Measurements from ENCODE around the gene LMOD2.

The LMOD2 gene

DNA sequence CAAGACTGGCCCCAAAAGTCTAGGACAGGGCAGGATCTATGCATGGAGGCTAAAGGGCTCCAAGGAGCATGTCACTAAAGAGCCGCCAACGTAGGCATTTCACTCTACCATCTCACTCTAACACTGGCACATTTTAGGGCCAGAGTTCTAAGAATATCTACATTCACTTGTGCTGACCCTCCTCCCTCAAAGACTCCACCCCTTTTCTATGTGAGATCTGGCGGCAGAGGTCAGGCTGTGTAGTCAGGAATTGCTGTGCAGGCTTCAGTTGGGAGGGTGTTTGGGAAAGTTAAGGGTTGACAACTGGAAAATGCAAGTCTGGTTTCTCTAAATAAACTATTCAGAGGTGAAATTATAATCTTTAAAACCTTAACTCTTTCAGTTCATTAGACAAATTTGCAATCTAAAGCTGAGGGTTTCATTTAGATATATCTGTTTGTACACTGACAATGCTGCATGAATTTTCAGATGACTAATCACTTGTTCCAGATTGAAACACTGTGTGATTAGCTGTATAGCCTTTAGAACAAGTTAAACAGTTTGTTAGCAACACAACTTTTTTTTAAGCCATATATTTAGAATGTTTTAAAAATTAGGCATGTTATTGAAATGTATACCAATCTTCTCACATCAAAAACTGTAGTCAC is 18.2 kb downstream of the LMOD2 start:
- DNase-seq, result no peak

DNA sequence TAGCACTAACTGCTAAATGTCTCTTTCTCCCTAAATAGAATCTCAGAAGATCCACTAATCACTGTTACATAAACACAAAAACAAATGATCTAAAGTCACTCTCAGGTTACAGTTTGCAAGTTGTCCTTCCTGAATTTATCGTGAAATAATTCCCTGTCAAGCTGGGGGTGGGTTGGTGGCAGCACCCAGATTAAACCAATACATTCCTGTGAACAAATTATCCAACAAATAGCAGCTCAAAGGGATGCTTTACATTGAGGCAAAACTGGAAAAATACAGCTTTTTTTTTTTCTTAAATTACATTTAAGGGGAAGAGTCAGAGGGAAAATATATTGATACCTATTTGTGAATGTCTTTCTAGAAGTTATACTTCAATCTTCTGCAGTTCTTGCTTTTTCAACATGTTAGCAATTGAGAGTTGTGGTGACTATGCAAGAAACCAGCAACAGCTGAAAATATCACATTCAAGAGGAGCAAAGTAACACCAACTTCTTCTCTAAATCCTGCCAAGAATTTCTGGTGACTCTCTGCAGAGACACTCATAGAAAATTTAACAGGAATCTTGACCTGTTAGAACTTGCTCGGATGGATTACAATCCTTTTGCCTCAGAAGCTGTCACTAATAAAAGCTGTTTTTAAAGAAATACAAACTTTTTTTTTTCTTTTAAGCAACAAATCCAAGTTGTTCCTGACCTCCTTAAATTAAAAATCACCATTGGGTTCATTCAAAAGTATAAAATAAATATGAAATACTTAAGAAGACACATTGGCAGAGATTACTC is 18.9 kb downstream of the LMOD2 start:
- no peak for DNase-seq

DNA sequence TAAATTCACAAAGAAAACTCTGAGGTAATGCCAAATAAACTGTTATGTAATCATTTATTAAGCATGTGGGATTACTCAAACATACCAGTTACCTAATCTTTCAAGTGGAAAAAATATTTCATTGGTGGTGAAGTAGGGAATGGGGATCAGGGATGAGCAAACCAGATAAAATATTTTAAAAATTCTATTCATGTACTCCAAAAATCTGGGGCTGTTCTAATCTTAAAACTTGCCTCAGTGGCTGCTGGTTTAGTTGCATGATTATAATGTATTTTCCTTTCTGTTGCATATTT is 19.5 kb downstream of the LMOD2 start:
- DNase-seq, result no peak

DNA sequence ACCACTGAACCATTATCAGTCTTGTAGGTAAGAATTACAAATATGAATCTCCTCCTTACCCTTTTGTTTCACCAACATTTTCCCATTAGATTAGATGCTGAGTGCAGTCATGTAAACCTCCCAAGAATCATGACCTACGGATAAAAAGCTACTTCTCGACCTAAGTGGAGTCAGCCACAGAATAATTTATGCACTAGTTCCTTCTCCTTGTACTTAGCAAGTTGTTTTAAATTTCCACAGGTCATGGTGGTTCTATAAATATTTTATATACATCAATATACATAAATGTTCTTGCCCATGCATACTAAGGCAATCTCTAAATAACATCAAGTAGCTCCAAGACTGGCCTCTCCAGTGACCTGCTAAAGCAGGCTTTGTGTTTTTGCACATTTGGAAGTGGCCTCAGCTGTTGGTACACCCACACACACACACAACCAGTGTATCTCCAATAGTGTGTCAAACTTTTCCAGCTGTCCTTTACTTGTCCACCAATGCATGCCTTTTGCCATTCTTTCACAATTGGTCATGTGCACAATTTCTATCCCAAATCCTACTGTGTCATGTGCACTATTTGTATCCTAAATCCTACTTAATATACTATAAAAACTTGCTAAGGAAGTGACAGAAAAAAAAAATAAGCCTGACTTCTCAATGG is 21.5 kb downstream of the LMOD2 start:
- no peak for DNase-seq

DNA sequence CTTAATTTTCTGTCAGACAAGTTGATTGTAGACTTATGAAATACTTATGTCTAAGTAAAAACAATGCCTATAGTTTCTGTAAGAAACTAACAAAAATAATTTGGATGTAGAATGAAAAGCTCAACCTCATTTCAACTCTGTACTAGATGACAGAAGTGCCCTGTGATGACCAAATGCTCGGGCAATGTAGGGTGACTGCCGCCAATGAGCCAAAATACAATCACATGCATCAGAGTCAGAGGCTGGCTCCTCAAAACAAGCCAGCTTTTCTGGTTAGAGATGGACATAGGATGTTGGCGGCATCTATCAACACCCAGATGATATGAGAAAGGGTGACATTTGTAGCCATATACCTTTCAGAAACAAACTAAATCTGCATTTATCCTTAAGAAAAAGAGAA is 23.9 kb downstream of the LMOD2 start:
- DNase-seq, result no peak

DNA sequence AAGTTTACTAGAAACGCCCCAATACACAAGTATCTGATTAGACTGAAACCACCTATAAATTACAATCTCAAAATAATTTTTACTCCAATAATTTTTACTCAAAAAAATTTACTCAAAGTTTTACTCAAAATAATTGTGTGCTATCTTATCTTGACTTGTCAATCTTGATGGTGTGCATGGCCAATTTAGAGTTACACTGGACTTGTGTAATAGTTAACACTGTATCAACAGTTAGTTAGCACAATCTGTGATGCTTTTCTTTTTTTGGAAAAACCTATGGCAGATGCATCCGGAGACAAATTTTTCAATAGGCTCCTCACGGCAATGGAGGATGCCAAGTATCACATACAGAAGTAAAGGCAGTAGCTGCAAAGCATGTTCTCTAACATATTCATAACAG is 24.9 kb downstream of the LMOD2 start:
- DNase-seq, result no peak

DNA sequence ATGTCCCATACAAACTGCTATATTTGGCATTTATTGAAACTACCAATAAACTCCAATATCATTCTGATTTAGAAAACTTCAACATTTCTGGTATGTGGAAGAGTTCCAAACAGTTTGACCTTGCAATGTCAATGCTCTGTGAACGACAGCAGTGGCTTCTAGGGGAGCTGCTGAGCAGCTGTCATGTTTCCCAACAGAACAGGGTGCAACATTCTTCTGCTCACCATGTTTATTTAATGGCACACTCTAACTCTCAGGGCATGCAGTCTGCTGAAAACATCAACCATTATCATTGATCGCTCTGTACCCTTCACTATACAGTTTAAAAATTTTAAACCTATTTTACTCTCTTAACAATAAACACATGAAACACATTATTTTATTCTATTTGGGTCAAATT is 25.9 kb downstream of the LMOD2 start:
- DNase-seq, result no peak

DNA sequence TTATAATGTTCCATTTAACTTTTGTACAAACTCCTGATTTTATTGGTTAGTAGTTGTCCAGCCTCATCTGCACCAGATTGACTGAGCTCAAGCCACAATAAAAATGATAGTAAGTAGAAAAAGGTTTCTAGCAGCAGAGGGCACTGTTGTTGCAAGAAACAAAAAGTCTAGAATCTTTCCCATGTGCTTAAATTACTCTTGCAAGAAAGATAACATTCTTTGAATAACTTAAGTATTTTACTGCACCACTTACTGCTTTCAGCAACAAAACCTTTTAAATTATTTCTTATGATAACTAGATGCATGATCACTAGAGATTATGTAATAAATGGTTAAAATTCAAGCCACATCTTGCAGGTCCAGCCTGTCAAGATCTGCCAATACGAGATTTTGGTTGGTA is 27.0 kb downstream of the LMOD2 start:
- peak; percentile 5 to 51 for DNase-seq

DNA sequence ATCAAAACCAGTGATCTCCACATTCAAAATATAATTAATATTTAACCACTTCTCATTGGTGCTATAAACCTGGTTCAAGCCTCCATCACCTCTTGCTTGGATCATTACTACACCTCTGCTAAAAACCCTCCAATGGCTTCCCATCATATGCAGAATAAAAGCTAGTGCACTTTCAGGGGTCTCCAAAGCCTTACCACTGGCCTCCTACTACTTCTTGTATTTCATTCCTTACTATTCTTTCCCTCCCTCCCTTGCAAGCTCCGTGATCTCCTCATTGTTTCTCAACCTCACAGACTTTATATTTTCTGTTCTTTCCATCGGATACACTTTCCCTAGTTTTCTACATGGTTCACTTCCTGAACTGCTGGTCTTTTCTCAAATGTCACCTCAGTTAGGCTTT is 31.5 kb downstream of the LMOD2 start:
- no peak for DNase-seq

DNA sequence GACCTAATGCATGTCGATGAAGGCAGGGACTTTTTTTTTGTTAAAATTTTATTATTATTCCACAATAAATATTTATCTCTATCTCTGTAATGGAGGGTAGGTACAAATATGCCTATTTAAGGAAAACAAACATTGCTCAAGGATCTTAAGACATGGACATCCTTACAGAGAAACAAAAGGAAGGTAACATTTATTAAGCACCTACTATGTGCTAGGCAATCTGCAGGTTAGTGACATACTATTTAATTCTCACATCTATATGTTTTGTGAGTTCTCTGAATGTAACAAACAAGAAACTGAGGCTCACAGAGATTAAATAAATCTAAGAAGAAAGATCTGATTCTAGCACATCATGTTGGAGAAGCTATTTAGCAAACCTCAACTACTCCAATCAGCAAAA is 32.1 kb downstream of the LMOD2 start:
- DNase-seq, result no peak

DNA sequence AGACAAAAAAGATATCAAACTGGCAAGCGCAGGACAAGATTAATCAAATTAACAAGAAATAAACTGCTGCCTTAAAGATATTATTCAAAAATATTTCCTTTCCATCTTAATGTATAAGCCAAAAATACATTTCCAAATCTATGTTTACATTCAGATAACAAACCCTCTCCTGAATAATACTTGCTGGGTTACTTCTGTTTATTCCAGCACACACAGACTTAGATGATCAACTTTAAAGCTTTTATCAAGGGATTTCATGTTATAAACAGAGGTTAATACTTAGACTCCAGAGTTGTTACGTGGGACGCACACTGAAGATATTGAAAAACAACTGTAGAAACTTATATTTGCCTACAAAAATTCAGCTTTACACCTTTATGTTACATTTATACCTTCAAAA is 33.6 kb downstream of the LMOD2 start:
- DNase-seq, result no peak

DNA sequence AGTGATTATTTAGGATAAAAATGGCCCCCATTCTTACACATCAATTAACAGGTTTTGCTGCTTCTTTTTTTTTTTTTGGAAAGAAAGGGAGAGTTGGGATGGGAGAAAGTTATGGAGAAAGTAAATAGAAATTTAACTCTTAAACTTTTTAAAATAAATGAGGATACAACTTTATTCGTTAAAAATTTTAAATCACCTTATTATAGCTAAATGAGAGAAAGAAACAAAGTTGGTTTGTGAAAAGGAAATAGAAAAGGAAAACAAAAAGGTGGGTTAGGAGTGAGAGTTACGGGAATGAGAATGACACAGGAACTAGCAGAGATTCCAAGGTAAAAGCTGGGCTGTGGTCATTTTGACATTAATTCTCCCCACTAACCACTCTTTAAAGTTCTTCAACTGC is 34.9 kb downstream of the LMOD2 start:
- DNase-seq, result no peak

DNA sequence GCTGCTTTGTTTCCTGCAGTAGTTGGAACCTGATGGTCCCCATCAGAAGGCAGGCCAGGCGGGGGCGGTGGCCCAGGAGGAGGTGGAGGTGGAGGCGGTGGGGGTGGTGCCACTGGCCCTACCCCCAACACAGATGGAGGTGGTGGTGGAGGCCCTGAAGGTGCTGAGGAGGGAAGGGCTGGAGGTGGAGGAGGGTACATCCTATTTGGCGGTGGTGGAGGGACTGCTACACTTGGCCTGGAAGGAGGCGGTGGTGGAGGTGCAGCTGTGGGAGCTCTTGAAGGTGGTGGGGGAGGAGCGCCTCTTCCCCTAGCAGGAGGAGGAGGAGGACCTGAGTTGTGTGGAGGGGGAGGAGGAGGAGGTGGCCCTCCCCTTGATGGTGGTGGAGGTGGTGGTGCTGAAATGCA is 36.8 kb downstream of the LMOD2 start:
- DNase-seq, result no peak

DNA sequence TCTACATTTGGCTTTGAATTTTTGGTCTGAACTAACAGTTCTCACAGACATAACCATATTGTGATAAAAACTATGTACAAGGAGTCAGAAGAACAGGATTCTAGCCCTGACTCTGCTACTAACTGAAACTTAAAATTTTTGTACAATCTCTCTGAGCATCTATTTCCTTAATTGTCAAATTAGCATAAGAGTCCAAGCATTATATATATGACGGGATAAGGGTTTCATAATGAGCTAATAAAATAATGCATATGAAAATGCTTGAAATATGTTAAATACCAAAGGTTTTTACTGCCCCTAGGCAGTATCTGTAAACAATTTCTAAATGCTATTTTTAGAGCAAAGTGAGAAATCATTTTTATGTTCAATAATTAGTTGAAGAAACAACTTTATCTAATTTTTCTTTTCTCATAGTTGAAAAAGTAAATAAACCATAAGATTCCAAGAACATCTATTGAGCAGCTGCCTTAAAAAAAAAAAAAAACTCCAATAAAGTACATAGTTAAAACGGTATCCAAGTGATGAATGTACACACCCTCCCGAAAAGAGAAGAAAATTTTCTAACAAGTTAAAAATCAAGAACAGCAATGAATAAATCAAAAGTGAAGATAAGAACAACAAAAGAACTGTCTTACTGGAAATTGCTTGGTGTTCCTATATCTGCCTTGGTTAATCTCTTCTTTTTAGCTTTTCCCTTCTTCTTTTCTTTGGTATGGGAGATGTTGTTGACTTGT is 40.4 kb downstream of the LMOD2 start:
- no peak for DNase-seq

DNA sequence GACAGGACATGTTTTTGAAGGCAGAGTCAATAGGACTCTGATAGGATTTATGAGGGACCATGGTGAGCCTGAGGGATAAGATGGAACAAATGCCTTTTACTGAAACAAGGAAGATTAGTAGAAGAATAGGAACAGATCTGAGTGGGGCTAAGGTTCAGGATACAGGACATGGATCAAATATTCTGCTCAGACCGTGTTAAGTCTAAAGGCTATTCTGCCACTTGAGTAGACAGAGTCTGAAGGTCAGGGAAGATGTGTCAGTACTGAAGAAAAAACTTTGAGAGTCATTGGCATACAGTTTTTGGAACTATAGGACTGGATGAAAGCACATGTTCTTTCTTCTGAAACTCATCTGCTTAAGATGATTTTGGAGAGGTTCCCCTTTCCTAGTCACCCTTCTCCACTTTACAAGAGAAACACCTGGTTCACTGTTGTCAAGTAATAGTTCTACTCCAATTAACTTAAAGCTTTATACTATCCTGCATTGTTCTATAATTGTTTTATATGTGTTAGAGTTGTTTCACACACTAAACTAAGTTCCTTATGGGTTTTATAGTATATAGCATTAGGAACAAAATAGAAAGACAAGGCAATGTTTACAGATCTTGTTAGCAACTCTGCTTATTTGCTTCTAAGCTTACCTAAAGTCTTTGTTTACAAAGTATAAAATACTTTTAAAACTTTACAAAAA is 49.7 kb downstream of the LMOD2 start:
- no peak for DNase-seq

DNA sequence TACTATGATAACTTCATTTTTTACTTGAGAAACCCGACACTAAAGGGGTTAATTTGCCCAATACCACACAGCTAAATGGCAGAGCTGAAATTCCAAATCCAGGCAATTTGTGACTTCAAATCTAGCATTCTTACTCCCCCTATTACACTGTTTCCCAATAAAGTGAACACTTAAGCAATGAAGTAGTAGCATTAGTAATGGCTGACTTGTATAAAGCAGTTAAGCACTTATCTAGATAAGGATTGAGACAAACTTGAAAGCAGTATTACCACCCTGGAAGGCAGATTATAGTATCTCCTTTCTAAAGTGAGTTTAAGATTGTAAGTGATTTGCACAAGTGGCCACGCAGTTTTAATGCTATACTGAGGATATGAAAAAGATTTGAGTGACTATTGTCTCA is 53.9 kb downstream of the LMOD2 start:
- DNase-seq, result no peak

DNA sequence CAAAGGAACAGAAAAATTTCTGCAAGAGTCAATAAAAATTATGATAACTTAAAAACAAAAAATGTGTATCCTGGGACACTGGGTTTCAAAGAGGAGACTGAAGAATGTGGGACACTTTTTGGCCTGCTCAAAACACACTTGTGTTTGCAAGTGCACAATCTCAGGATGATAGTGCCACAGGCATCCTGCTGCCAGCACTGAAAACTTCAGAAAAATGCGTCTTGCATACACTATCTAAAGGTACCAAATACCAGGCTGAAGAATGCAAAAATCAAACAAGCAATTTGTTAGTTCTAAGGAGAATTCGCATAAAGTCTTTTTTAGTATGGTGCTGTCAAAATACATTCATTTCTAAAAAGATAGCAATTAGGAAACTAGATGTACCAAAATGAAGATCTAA is 55.0 kb downstream of the LMOD2 start:
- no peak for DNase-seq

DNA sequence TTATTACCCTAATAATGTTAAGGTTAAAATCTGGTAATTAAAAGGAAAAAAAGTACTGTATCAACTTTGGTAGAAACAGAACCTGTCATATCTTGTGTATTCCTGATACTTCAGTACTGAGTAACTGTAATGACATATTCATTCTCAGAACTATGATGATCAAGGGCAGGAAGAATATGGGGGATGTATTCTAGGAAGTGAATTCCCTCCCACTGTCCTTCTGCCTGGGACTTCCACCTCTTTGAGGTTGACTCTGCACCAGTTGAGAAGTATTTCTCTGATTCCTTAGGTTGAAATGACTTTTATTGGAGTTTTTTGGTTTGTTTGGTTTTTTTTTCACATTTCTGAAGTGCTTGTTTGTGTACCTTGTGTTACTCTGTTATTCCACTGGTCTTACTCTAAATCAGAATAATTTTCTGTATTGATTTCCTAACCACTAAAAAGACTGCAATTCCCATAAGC is 56.2 kb downstream of the LMOD2 start:
- DNase-seq, result no peak

DNA sequence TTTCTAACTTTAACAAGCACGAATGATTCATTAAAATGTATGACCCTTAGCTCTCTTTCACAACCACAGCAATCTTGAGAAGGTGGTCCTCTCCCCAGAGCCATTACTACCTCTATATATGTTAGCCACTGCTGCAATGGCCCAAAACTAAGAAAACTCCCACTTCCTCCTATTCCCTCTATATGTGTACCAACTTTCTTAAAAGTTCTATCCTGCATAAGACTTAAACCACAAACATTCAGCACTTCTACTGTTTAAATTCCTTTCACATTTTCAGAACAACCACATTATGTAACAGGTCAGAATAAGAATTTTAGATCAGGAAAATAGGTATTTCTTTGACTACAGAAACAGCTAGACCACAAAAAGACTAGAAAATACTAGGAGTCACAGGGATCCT is 57.0 kb downstream of the LMOD2 start:
- no peak for DNase-seq

Measured in NCI-H2081 (cell line).